Putamen (tissue), 1 donor: ENCODE data around the gene UBAP1L.
"Not testable (repeated sequence)": the region's sequence is repeated elsewhere in the genome, so short reads cannot be mapped to it uniquely, and the experiment has no call there.

Source experiments
- DNase-seq: peaks from one replicate; pipeline ENCODE4 v3.0.0-alpha.2; 2016; ENCODE audit warnings: low spot score

The UBAP1L gene

GRCh38 chr15:65115086-65115485, at the start of gene UBAP1L:
Gene UBAP1L (minus strand): TSS chr15:65115200. CDS start chr15:65106215, 8,985 bp downstream.
- no peak for DNase-seq

GRCh38 chr15:65164139-65164538, 49.1 kb upstream of the UBAP1L start:
- no peak for DNase-seq

GRCh38 chr15:65163041-65163440, 48.0 kb upstream of the UBAP1L start:
- no peak for DNase-seq

GRCh38 chr15:65156692-65157091, 41.7 kb upstream of the UBAP1L start:
- DNase-seq: no peak

DNA sequence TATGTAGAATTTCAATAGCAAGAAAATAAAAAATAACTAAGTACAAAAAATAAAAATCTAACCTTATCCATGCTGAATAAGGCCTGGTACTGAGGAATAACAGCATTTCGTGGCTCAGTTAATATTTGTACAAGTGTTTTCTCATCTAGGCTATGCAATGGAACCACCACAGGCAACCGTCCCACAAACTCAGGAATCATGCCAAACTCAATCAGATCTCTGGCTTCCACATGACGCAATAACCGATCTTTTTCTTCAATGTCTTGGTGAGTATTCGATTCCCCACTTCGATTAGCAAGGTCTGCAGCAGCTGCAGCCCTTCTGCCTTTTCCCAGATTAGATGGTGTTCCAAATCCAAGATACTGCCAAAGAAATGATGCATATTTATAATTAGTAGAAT, 39.7 kb upstream of the UBAP1L start:
- no peak for DNase-seq

GRCh38 chr15:65147902-65148301, 32.9 kb upstream of the UBAP1L start:
- no peak for DNase-seq

GRCh38 chr15:65146438-65146837, 31.4 kb upstream of the UBAP1L start:
- no peak for DNase-seq

GRCh38 chr15:65138631-65139030, 23.6 kb upstream of the UBAP1L start:
- DNase-seq: not testable (repeated sequence)

DNA sequence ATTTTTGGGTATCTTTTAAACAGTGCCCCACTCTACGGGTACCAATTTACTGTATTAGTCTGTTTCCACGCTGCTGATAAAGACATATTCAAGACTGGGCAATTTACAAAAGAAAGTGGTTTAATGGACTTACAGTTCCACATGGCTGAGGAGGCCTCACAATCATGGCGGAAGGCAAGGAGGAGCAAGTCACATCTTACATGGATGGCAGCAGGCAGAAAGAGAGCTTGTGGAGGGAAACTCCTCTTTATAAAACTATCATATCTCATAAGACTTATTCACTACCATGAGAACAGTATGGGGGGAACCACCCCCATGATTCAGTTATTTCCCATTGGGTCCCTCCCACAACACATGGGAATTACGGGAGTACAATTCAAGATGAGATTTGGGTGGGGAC, 22.9 kb upstream of the UBAP1L start:
- DNase-seq: not testable (repeated sequence)

DNA sequence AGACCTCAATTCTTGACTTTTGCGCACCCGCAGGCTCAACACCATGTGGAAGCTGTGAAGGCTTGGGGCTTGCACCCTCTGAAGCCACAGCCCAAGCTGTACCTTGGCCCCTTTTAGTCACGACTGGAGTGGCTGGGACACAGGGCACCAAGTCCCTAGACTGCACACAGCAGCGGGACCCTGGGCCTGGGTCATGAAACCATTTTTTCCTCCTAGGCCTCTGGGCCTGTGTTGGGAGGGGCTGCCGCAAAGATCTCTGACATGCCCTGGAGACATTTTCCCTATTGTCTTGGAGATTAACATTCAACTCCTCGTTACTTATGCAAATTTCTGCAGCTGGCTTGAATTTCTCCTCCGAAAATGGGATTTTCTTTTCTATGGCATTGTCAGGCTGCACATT, 22.1 kb upstream of the UBAP1L start:
- DNase-seq: not testable (repeated sequence)

GRCh38 chr15:65134538-65134937, 19.5 kb upstream of the UBAP1L start:
- no peak for DNase-seq

DNA sequence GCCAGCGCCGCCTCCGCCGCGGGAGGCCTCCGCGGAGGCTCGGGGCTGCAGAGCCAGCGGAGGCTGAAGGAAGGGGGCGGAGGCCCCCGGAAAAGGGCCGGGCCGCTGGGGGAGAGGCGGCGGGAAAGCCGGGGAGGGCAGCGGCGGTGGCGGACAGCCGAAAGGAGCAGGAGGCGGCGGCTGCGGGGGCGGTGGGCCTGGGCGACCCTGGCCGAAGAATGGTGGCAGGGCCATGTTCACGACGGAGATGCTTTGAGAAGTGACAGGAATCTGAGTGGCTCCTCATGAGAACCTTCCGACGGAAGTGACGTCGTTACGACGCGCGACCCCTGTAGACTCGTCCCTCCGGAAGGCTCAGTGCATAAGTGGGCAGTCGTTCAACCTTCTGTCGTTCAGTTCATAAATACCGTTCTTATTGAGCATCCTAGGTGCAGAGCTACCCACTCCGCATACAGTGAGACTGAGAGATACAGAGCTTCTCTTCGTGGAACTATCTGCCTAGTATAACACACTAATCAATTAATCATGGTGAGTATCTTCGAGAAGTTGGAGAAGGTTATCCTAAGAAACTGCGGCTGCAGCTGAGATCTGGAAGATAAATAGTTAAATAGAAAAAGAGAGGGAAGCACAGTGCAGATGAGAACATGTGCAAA, 18.7 kb upstream of the UBAP1L start, which contains the start of gene PDCD7:
Gene PDCD7, minus strand, starts transcription at position 261 of the 653 bp plus-strand sequence. Its CDS starts 27 bp downstream, at position 234.
- peak; percentile 94 for DNase-seq

GRCh38 chr15:65132878-65133547, 18.0 kb upstream of the UBAP1L start:
- peak; percentile 8 for DNase-seq

- no peak for DNase-seq
These were observed 15.9 kb upstream of the UBAP1L start for GRCh38 chr15:65130941-65131340.

GRCh38 chr15:65115542-65115941, 542 bp upstream of the UBAP1L start:
- no peak for DNase-seq

DNA sequence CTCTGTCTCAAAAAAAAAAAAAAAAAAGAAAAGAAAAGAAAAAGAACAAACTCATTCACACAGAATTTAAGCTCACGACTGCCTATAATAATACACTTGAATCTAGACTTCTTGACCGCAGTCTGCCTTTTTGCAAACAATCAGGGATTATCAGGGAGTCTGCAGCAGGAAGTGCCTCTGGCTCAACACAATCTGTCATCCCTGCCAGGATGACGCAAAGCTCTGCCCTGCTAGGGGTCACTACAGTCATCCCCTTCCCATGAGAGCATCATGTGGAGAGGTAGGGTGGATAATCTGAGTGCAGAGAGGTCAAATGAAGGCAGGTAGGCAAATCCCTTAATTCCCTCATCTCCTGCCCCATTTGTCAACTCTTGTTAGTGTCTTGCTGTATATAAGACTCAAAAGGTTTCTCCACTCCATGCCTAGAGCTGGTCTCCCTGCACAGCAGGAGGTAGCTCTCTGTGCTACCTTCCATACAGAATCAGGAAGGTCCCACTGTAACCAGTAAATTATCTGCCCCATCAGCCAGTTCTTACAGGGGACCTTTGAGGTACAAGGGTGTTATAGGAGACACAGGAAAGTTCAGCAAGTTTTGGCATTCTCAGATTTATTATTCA, 4.2 kb downstream of the UBAP1L start:
- DNase-seq: no peak

DNA sequence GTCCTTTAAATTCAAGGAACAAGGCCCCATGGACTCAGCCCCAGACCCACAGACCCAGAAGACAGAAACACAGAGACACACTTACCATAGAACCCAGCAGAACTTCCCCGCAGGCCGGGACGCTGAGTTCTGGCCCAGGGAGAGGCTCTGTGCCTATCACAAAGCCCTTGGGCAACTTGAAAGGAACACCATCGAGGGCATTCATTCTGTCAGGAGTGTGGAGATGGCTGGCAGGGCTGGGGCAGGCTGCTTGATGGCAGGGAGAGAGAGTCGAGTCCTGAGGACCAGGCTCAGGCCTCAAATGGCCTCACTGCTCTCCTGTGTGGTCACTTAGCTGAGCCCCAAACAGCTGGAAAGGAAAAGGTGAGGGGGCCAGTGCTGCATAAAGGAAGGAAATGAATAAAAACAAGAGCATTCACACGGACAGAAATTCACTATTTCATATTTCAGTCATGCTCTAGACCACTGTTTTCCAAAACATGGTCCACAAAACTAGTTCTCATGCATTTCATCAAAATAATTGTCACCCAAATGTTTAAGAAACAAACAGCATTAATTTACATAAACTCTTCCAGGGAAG, 8.9 kb downstream of the UBAP1L start:
- no peak for DNase-seq

DNA sequence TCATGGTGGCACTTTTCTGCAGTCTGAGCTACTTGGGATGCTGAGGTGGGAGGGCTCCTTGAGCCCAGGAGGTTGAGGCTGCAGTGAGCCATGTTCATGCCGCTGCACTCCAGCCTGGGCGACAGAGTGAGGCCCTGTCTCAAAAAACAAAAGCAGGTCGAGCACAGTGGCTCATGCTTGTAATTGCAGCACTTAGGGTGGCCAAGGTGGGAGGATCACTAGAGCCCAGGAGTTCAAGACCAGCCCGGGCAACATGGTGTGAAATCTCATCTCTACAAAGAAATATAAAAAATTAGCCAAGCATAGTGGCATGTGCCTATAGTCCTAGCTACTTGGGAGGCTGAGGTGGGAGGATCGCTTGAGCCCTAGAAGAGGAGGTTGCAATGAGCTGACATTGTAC, 10.0 kb downstream of the UBAP1L start:
- DNase-seq: no peak

DNA sequence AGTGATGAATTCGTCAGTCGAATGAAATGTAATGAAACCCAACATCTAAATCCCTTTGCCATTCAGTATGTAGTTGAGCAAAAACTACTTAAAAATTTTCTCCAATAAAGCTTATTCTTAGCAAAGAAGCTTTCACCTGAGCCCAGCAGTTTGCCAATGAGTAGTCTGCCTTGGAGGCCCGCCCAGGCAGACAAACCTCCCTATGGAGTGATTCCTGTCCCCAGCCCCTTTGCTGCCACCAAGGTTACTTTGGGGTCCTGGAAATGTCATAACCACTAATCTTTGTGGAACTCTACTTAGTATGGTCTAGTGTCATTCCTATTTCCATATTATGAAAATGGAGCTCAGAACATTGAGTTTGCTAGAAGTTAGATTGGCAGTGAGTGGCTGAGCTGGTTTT, 12.1 kb downstream of the UBAP1L start:
- DNase-seq: no peak

- DNase-seq: no peak
These were observed 12.9 kb downstream of the UBAP1L start for GRCh38 chr15:65101891-65102708.

GRCh38 chr15:65101411-65101890, 13.5 kb downstream of the UBAP1L start:
- peak; percentile 50 for DNase-seq

DNA sequence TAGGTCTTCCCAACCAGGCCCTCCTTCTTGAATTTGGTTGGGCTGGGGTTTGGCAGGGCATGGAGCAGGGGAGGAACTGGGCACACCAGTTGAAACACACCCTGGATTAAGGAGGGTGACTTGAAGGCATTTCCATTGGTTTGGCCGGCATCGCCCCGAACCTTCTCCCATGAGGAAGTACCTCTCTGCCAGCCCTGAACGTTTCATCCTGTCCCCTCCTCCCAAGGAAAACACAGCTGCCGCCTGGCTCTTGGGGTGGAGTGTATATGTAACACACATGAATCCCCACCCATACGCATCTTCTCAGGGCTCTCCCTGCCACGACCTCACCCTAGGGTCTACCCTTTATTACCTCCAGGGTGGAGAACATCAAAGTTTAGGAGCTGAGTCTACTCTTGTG, 14.6 kb downstream of the UBAP1L start:
- no peak for DNase-seq
